Breast epithelium (tissue), 3 donors: ENCODE data around the gene CALR.

ENCODE experiments used
- POLR2AphosphoS5 ChIP-seq, 3 donors: sonication (generic); formaldehyde crosslinking; IDR thresholded peaks; one replicate each; pipeline ENCODE4 v1.6.1; 2017; ENCODE audit warnings: antibody characterized with exemption in 3 of 3
- TF ChIP-seq, protein P1 (sequence below), 3 donors: fragments of 450-650 bp; IDR thresholded peaks; one replicate each; pipeline ENCODE4 v1.5.1; 2016 to 2017; ENCODE audit warnings: antibody characterized with exemption in 3 of 3, mild to moderate bottlenecking in 3 of 3, moderate library complexity in 3 of 3

DNA sequence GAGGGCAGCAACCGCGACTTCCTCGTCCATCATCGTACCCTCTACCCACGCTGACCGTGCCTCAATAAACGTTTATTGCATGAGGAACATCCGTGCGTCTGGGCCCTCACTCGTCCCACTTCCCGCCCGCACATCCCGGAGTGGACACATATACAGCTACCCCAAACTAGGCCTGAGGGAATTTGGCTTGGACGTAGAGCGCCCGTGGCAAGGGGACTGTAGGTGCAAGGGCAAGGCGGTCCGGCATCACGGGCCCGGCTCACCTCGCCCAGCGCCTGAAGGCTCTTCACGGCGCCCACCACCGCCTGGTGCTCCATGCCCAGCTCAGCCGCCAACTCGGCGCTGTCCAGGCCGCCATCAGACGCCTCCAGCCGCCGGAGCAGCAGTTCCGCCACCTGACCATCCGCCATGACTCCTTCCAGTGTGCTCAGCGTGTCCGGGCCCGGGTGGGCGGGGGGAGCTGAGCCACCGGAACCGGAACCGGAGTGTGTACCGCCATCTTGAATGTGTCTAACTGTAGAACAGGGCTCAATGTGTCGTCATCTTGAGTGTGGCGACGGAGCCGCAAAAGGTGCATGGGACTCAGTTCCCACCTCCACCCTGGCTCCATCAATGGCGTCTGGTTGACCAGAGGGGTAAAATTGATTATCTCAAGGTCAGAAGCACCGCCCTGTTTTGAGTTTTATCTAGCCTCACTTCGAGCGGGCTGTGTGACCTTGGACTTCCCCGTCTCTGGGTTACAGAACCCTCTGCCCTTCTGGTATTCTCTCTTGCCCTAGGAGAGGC lies 4.9 kb upstream of the CALR start, which contains the start of gene FARSA:
- TF ChIP-seq, protein P1, sequence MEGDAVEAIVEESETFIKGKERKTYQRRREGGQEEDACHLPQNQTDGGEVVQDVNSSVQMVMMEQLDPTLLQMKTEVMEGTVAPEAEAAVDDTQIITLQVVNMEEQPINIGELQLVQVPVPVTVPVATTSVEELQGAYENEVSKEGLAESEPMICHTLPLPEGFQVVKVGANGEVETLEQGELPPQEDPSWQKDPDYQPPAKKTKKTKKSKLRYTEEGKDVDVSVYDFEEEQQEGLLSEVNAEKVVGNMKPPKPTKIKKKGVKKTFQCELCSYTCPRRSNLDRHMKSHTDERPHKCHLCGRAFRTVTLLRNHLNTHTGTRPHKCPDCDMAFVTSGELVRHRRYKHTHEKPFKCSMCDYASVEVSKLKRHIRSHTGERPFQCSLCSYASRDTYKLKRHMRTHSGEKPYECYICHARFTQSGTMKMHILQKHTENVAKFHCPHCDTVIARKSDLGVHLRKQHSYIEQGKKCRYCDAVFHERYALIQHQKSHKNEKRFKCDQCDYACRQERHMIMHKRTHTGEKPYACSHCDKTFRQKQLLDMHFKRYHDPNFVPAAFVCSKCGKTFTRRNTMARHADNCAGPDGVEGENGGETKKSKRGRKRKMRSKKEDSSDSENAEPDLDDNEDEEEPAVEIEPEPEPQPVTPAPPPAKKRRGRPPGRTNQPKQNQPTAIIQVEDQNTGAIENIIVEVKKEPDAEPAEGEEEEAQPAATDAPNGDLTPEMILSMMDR (IDR thresholded peaks at IDR 0.05), result no peak
- TF ChIP-seq POLR2AphosphoS5 (IDR thresholded peaks at IDR 0.05), result peak; percentile 83 to 98 (median 95)
